Stomach (tissue), 9 donors: ENCODE measurements around the gene WDR1. TPM values are rescaled to one million over a fixed set of nuclear protein-coding genes. Genes with fewer than 3 reads are reported as not detected.

ENCODE experiments used
- DNase-seq, 2 donors: peaks; one replicate each; pipeline versions ENCODE4 v3.0.0 to v3.0.0-alpha.2; 2013 to 2019
- H3K27ac ChIP-seq, 5 donors: fragments of 200-600 bp in 4 of 5; sonication (generic) in 4 of 5; one replicate each; pipeline ENCODE4 v1.5.1; 2013 to 2019; ENCODE audit warnings: mild to moderate bottlenecking in 1 of 5, moderate library complexity in 1 of 5
- H3K27me3 ChIP-seq, 3 donors: fragments of 200-600 bp; sonication (generic); one replicate each; pipeline ENCODE4 v1.5.1; 2017 to 2019; ENCODE audit warnings: mixed run types in 1 of 3
- H3K36me3 ChIP-seq, 4 donors: fragments of 200-600 bp; sonication (generic); 1 replicate in 3 of 4; 2 replicates in 1 of 4; pipeline ENCODE4 v1.5.1; 2016 to 2019
- H3K4me1 ChIP-seq, 4 donors: fragments of 200-600 bp; sonication (generic); one replicate each; pipeline ENCODE4 v1.5.1; 2016 to 2019
- H3K4me3 ChIP-seq, 4 donors: fragments of 200-600 bp; sonication (generic) in 3 of 4; one replicate each; pipeline ENCODE4 v1.5.1; 2016 to 2019; ENCODE audit warnings: mild to moderate bottlenecking in 1 of 4
- H3K9me3 ChIP-seq, 4 donors: fragments of 200-600 bp; sonication (generic); one replicate each; pipeline ENCODE4 v1.5.1; 2016 to 2019
- CTCF ChIP-seq, 7 experiments: fragments of 450-650 bp in 4 of 7; fragments of 200-600 bp in 3 of 7; sonication (generic) in 3 of 7; IDR thresholded peaks; one replicate each; pipeline ENCODE4 v1.5.1; 2016 to 2019; ENCODE audit warnings: antibody characterized with exemption in 7 of 7, control low read depth in 2 of 7, mild to moderate bottlenecking in 1 of 7
- EP300 ChIP-seq: sonication (generic); formaldehyde crosslinking; IDR thresholded peaks from one replicate; pipeline ENCODE4 v1.6.1; 2017; ENCODE audit warnings: antibody characterized with exemption
- POLR2A ChIP-seq, 4 donors: fragments of 450-650 bp; IDR thresholded peaks; one replicate each; pipeline ENCODE4 v1.6.1; 2016; ENCODE audit warnings: antibody characterized with exemption in 4 of 4, control low read depth in 2 of 4, mild to moderate bottlenecking in 1 of 4, moderate library complexity in 1 of 4
- POLR2AphosphoS5 ChIP-seq, 3 donors: sonication (generic); formaldehyde crosslinking; IDR thresholded peaks; one replicate each; pipeline ENCODE4 v1.6.1; 2016; ENCODE audit warnings: antibody characterized with exemption in 3 of 3
- WGBS, 5 donors: extraction: QIAGEN DNeasy Blood & Tissue Kit in 3 of 5; methylation state at CpG; one replicate each; pipeline versions ENCODE4 v1.1.5 to v1.1.7; 2013 to 2018; 5-methylcytosine and 5-hydroxymethylcytosine counted together
- intact Hi-C: fragments of 100-400 bp; cut with DNase I; formaldehyde crosslinking; loops from one replicate; pipeline ENCODE4 v1.15.1; 2023; ENCODE audit warnings: low total_unique reads
- polyA plus RNA-seq, 3 donors: library from polyadenylated mRNA; stranded (reverse); fragments of 200-250 nt; gene quantifications; one replicate each; pipeline ENCODE4 v1.2.3, GENCODE V29; 2013
- total RNA-seq, 5 donors: library from RNA; depleted of rRNA; stranded (reverse); fragments of >200 nt; gene quantifications; one replicate each; pipeline versions ENCODE4 v1.1.0 to v1.2.3, GENCODE V29; 2014 to 2016
- donor health status: healthy with polysubstance abuse.
- donor health status: Bipolar disorder and iron deficiency.
- donor health status: healthy.

Gene WDR1
- total and polyA plus RNA-seq, 8 donors: 52.4 to 167 (median 110) TPM

- Histone ChIP-seq H3K36me3 (peaks cover 39 to 51% (median 48%) of the 10 kb centered on the region in 4 donors), H3K4me3 (peak overlapping the region; percentile 70 to 96 (median 94)), H3K27me3 (no peaks in the 10 kb centered on the region), H3K9me3 (no peaks in the 10 kb centered on the region), H3K27ac (peak overlapping the region; percentile 94 to 99 (median 97)), H3K4me1 (peaks cover 36 to 79% (median 70%) of the 10 kb centered on the region in 4 donors)
- 12 to 35% (median 32%) methylated on average over 15 of the region's 15 CpGs for whole genome bisulfite sequencing, 5 donors
- DNase-seq: no peak
- TF ChIP-seq POLR2AphosphoS5 (IDR thresholded peaks at IDR 0.05): no peak
- no peak for TF ChIP-seq POLR2A (IDR thresholded peaks at IDR 0.05)
- TF ChIP-seq EP300: no peak
- TF ChIP-seq CTCF (IDR thresholded peaks at IDR 0.05): no peak
- intact Hi-C loops: no loop called here
These were observed 1.3 kb downstream of the WDR1 start for GRCh38 chr4:10115271-10115796.

GRCh38 chr4:10114607-10115006 is 2.0 kb downstream of the WDR1 start:
- no peak for DNase-seq
- intact Hi-C loops: no loop called here
- H3K9me3 ChIP-seq: no peaks in the 10 kb centered on the region
- TF ChIP-seq CTCF (IDR thresholded peaks at IDR 0.05): no peak
- no peak for TF ChIP-seq POLR2AphosphoS5 (IDR thresholded peaks at IDR 0.05)
- no peak for TF ChIP-seq EP300
- no peak for TF ChIP-seq POLR2A (IDR thresholded peaks at IDR 0.05)
- WGBS, 5 donors: 73 to 88% (median 77%) methylated on average over 7 of the region's 7 CpGs
- H3K4me3 ChIP-seq: peak overlapping the region; percentile 70 to 96 (median 94)
- H3K27me3 ChIP-seq: no peaks in the 10 kb centered on the region
- H3K4me1 ChIP-seq: peaks cover 43 to 86% (median 76%) of the 10 kb centered on the region in 4 donors
- peak overlapping the region in 4 of 5 donors; percentile 94 to 99 (median 98) for H3K27ac ChIP-seq
- peaks cover 44 to 59% (median 55%) of the 10 kb centered on the region in 4 donors for H3K36me3 ChIP-seq

- H3K27ac ChIP-seq: peak overlapping the region in 2 of 5 donors; percentile 3 to 94
- peak overlapping the region in 2 of 4 donors; percentile 1 to 96 for H3K4me3 ChIP-seq
- intact Hi-C loops: no loop called here
- 74 to 89% (median 80%) methylated on average over 4 of the region's 4 CpGs for WGBS, 5 donors
- peaks cover 48 to 86% (median 79%) of the 10 kb centered on the region in 4 donors for H3K4me1 ChIP-seq
- peaks cover 48 to 63% (median 59%) of the 10 kb centered on the region in 4 donors for H3K36me3 ChIP-seq
- H3K27me3 ChIP-seq: no peaks in the 10 kb centered on the region
- no peaks in the 10 kb centered on the region for H3K9me3 ChIP-seq
- TF ChIP-seq POLR2A (IDR thresholded peaks at IDR 0.05): no peak
- TF ChIP-seq CTCF (IDR thresholded peaks at IDR 0.05): no peak
- no peak for TF ChIP-seq EP300
- TF ChIP-seq POLR2AphosphoS5 (IDR thresholded peaks at IDR 0.05): no peak
- no peak for DNase-seq
These were observed 2.5 kb downstream of the WDR1 start for GRCh38 chr4:10114147-10114546.

GRCh38 chr4:10113362-10114047 is 3.1 kb downstream of the WDR1 start:
- Histone ChIP-seq H3K4me1 (peaks cover 54 to 90% (median 83%) of the 10 kb centered on the region in 4 donors), H3K36me3 (peaks cover 48 to 70% (median 59%) of the 10 kb centered on the region in 4 donors), H3K27me3 (no peaks in the 10 kb centered on the region), H3K4me3 (peak overlapping the region in 2 of 4 donors; percentile 1 to 96), H3K9me3 (no peaks in the 10 kb centered on the region), H3K27ac (peak overlapping the region in 2 of 5 donors; percentile 3 to 94)
- TF ChIP-seq CTCF (IDR thresholded peaks at IDR 0.05) (no peak), POLR2AphosphoS5 (IDR thresholded peaks at IDR 0.05) (no peak), POLR2A (IDR thresholded peaks at IDR 0.05) (no peak), EP300 (no peak)
- 69 to 83% (median 73%) methylated on average over 12 of the region's 12 CpGs for WGBS, 5 donors
- DNase-seq: no peak
- intact Hi-C loops: no loop called here
